GM21360 (cell line): Measurements from ENCODE around the gene UNC13D.
"Not testable (repeated sequence)": the region's sequence is repeated elsewhere in the genome, so short reads cannot be mapped to it uniquely, and the experiment has no call there.

Source experiments
- ATAC-seq: cut with Tn5 transposase; IDR thresholded peaks from one replicate; pipeline ENCODE4 v1.9.1; 2021; ENCODE audit warnings: mild to moderate bottlenecking, moderate library complexity; ENCODE audit not compliant: unreplicated experiment

Gene UNC13D

GRCh38 chr17:75843577-75844529, at the start of gene UNC13D:
TSS of gene UNC13D (minus strand) at chr17:75844404. CDS start at chr17:75844337, 67 bp downstream.
- ATAC-seq, result no peak

GRCh38 chr17:75893305-75894048, 49.3 kb upstream of the UNC13D start:
- ATAC-seq, result no peak

- no peak for ATAC-seq
Measured at GRCh38 chr17:75892556-75893224, 48.5 kb upstream of the UNC13D start.

- ATAC-seq, result no peak
Measured at GRCh38 chr17:75891605-75892555, 47.7 kb upstream of the UNC13D start.

GRCh38 chr17:75891022-75891604, 46.9 kb upstream of the UNC13D start:
- no peak for ATAC-seq

- no peak for ATAC-seq
Measured at GRCh38 chr17:75889454-75889853, 45.2 kb upstream of the UNC13D start.

- no peak for ATAC-seq
Measured at GRCh38 chr17:75888484-75888883, 44.3 kb upstream of the UNC13D start.

- not testable (repeated sequence) for ATAC-seq
Measured at GRCh38 chr17:75885860-75886259, 41.7 kb upstream of the UNC13D start.

- no peak for ATAC-seq
Measured at GRCh38 chr17:75885431-75885830, 41.2 kb upstream of the UNC13D start.

- ATAC-seq, result no peak
Measured at GRCh38 chr17:75881678-75882454, 37.7 kb upstream of the UNC13D start.

GRCh38 chr17:75880266-75880665, 36.1 kb upstream of the UNC13D start:
- ATAC-seq, result no peak

- ATAC-seq, result no peak
Measured at GRCh38 chr17:75878174-75878998, 34.2 kb upstream of the UNC13D start, which contains the start of gene TRIM47. TSS of gene TRIM47 (minus strand) at chr17:75878581. CDS start at chr17:75878548, 33 bp downstream.

- no peak for ATAC-seq
Measured at GRCh38 chr17:75877752-75878173, 33.6 kb upstream of the UNC13D start.

- no peak for ATAC-seq
Measured at GRCh38 chr17:75876938-75877751, 32.9 kb upstream of the UNC13D start.

- no peak for ATAC-seq
Measured at GRCh38 chr17:75876190-75876937, 32.2 kb upstream of the UNC13D start.

GRCh38 chr17:75875940-75876189, 31.7 kb upstream of the UNC13D start:
- ATAC-seq, result no peak
